Osteoblast (primary cell): ENCODE data around the gene EYS. TPM values are rescaled to one million over a fixed set of nuclear protein-coding genes. Genes with fewer than 3 reads are reported as not detected.
A peak's percentile ranks its signal among the peaks of the same experiment; 100 is the strongest.

Experiments used
- DNase-seq: peaks from one replicate; pipeline ENCODE4 v3.0.0; 2011; ENCODE audit warnings: low spot score, mixed read lengths; ENCODE audit not compliant: insufficient read length; ENCODE audit errors: missing footprints
- H2AFZ ChIP-seq: 2 replicates; pipeline ENCODE4 v1.6.0; 2011; ENCODE audit warnings: mild to moderate bottlenecking, low read length
- H3K27ac ChIP-seq: 2 replicates; pipeline ENCODE4 v1.5.1; 2011; ENCODE audit warnings: mild to moderate bottlenecking, low read depth, low read length, moderate library complexity
- H3K27me3 ChIP-seq: 2 replicates; pipeline ENCODE4 v1.6.0; 2012; ENCODE audit warnings: mild to moderate bottlenecking, control low read depth, inconsistent platforms, low read length, moderate library complexity; ENCODE audit not compliant: insufficient read depth
- H3K36me3 ChIP-seq: 2 replicates; pipeline ENCODE4 v1.5.1; 2011; ENCODE audit warnings: mild to moderate bottlenecking, low read length, control low read depth, moderate library complexity; ENCODE audit not compliant: insufficient read depth
- H3K4me1 ChIP-seq: 2 replicates; pipeline ENCODE4 v1.5.1; 2011; ENCODE audit warnings: mild to moderate bottlenecking, low read length, control low read depth, moderate library complexity; ENCODE audit not compliant: insufficient read depth
- H3K4me2 ChIP-seq: 2 replicates; pipeline ENCODE4 v1.6.0; 2011; ENCODE audit warnings: mild to moderate bottlenecking, low read length; ENCODE audit not compliant: insufficient read depth
- H3K4me3 ChIP-seq: fragments of 200-600 bp; sonication (generic); 3 replicates; pipeline ENCODE4 v1.5.1; 2012; ENCODE audit warnings: mild to moderate bottlenecking, low read length, inconsistent platforms; ENCODE audit not compliant: insufficient read depth
- H3K79me2 ChIP-seq: 2 replicates; pipeline ENCODE4 v1.6.0; 2012; ENCODE audit warnings: mild to moderate bottlenecking, low read length, control low read depth, inconsistent platforms; ENCODE audit not compliant: insufficient read depth
- H3K9me3 ChIP-seq: 2 replicates; pipeline ENCODE4 v1.5.1; 2011; ENCODE audit warnings: low read depth, low read length, control low read depth
- H4K20me1 ChIP-seq: 2 replicates; pipeline ENCODE4 v1.6.0; 2012; ENCODE audit warnings: mild to moderate bottlenecking, low read length, control low read depth; ENCODE audit not compliant: insufficient read depth
- CTCF ChIP-seq: IDR thresholded peaks from 2 replicates; pipeline ENCODE4 v1.5.1; 2011; ENCODE audit warnings: mild to moderate bottlenecking, low read depth, low read length, moderate library complexity; ENCODE audit errors: extremely low read depth
- total RNA-seq: library from RNA; depleted of rRNA; stranded (reverse); fragments of >200 nt; gene quantifications from 2 replicates; pipeline ENCODE4 v1.2.3, GENCODE V29; 2012

EYS gene
- total RNA-seq, 1 donor = under 0.01 TPM

GRCh38 chr6:63744810-63745209 lies 1962.2 kb downstream of the EYS start:
- TF ChIP-seq CTCF = no peak
- H3K36me3 ChIP-seq = no peaks in the 10 kb centered on the region
- H3K4me3 ChIP-seq = no peak overlapping the region
- H3K79me2 ChIP-seq = no peaks in the 10 kb centered on the region
- H3K27me3 ChIP-seq = peaks cover 4% of the 10 kb centered on the region
- H3K4me2 ChIP-seq = no peak overlapping the region
- no peak overlapping the region for H3K27ac ChIP-seq
- no peak for DNase-seq
- peaks cover 6% of the 10 kb centered on the region for H3K4me1 ChIP-seq
- H3K9me3 ChIP-seq = no peaks in the 10 kb centered on the region
- no peak overlapping the region for H2AFZ ChIP-seq
- H4K20me1 ChIP-seq = no peaks in the 10 kb centered on the region

GRCh38 chr6:63743691-63744090 lies 1963.3 kb downstream of the EYS start:
- no peak for TF ChIP-seq CTCF
- H3K4me1 ChIP-seq = peaks cover 6% of the 10 kb centered on the region
- no peaks in the 10 kb centered on the region for H3K36me3 ChIP-seq

GRCh38 chr6:63742060-63742459 lies 1965.0 kb downstream of the EYS start:
- Histone ChIP-seq H3K79me2 (no peaks in the 10 kb centered on the region), H2AFZ (no peak overlapping the region), H4K20me1 (no peaks in the 10 kb centered on the region), H3K27me3 (peaks cover 4% of the 10 kb centered on the region), H3K4me1 (peaks cover 6% of the 10 kb centered on the region), H3K36me3 (no peaks in the 10 kb centered on the region), H3K4me3 (no peak overlapping the region), H3K4me2 (no peak overlapping the region), H3K9me3 (no peaks in the 10 kb centered on the region), H3K27ac (no peak overlapping the region)
- DNase-seq = no peak
- no peak for TF ChIP-seq CTCF

More at GRCh38 chr6:63743691-63744090, 1963.3 kb downstream of the EYS start:
- peaks cover 4% of the 10 kb centered on the region for H3K27me3 ChIP-seq
- H2AFZ ChIP-seq = no peak overlapping the region
- H3K79me2 ChIP-seq = no peaks in the 10 kb centered on the region
- no peak overlapping the region for H3K4me2 ChIP-seq
- H4K20me1 ChIP-seq = no peaks in the 10 kb centered on the region
- H3K4me3 ChIP-seq = no peak overlapping the region
- no peaks in the 10 kb centered on the region for H3K9me3 ChIP-seq
- DNase-seq = no peak
- no peak overlapping the region for H3K27ac ChIP-seq

GRCh38 chr6:63740709-63741108 lies 1966.3 kb downstream of the EYS start:
- no peaks in the 10 kb centered on the region for H4K20me1 ChIP-seq
- no peaks in the 10 kb centered on the region for H3K79me2 ChIP-seq
- H3K27me3 ChIP-seq = peaks cover 4% of the 10 kb centered on the region
- no peaks in the 10 kb centered on the region for H3K9me3 ChIP-seq
- no peak for TF ChIP-seq CTCF
- H3K27ac ChIP-seq = no peak overlapping the region
- DNase-seq = peak; percentile 43
- H3K4me1 ChIP-seq = peaks cover 6% of the 10 kb centered on the region
- H2AFZ ChIP-seq = no peak overlapping the region
- no peaks in the 10 kb centered on the region for H3K36me3 ChIP-seq
- H3K4me2 ChIP-seq = no peak overlapping the region
- no peak overlapping the region for H3K4me3 ChIP-seq
